OCI-LY3 (cell line): ENCODE measurements around the gene NRXN3.

ENCODE experiments used
- EZH2phosphoT487 ChIP-seq: fragments of 200-600 bp; shearing (Covaris generic); IDR thresholded peaks from 2 replicates; pipeline ENCODE4 v1.6.1; 2018; ENCODE audit warnings: antibody characterized with exemption, mixed run types, low read depth
- TF ChIP-seq, protein P1 (sequence below): fragments of 200-600, 300-600 bp; sonication (generic); IDR thresholded peaks from 2 replicates; pipeline ENCODE4 v1.5.1; 2014; ENCODE audit warnings: antibody characterized with exemption, low read length, low read depth

GRCh38 chr14:78838959-78839358, 668.8 kb downstream of the NRXN3 start:
- TF ChIP-seq EZH2phosphoT487: no peak
- TF ChIP-seq, protein P1, sequence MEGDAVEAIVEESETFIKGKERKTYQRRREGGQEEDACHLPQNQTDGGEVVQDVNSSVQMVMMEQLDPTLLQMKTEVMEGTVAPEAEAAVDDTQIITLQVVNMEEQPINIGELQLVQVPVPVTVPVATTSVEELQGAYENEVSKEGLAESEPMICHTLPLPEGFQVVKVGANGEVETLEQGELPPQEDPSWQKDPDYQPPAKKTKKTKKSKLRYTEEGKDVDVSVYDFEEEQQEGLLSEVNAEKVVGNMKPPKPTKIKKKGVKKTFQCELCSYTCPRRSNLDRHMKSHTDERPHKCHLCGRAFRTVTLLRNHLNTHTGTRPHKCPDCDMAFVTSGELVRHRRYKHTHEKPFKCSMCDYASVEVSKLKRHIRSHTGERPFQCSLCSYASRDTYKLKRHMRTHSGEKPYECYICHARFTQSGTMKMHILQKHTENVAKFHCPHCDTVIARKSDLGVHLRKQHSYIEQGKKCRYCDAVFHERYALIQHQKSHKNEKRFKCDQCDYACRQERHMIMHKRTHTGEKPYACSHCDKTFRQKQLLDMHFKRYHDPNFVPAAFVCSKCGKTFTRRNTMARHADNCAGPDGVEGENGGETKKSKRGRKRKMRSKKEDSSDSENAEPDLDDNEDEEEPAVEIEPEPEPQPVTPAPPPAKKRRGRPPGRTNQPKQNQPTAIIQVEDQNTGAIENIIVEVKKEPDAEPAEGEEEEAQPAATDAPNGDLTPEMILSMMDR: no peak
